Activated T-cell treated with anti-CD3 and anti-CD28 coated beads, Interleukin-2, amount 50 U/mL, for 72 hours (primary cell): ENCODE results near the gene ATXN1. TPM values are rescaled to one million over a fixed set of nuclear protein-coding genes. Genes with fewer than 3 reads are reported as not detected.
"Not testable (repeated sequence)": the region's sequence is repeated elsewhere in the genome, so short reads cannot be mapped to it uniquely, and the experiment has no call there.

Experiments used
- ATAC-seq, 2 donors: fragments of 150-1000 bp; cut with Tn5 transposase; replicated peaks in 1 of 2; 2 replicates each; pipeline ENCODE4 v1.10.0; 2021; ENCODE audit warnings: moderate library complexity in 2 of 2, mild to moderate bottlenecking in 1 of 2
- DNase-seq, 2 donors: peaks; one replicate each; pipeline ENCODE4 v3.0.0; 2021 to 2022; ENCODE audit warnings: mixed read lengths in 1 of 2
- H3K27ac Mint-ChIP-seq: one replicate; pipeline ENCODE4 v1.8.0; 2022; ENCODE audit warnings: mild to moderate bottlenecking, moderate library complexity, mixed read lengths
- H3K27me3 Mint-ChIP-seq: one replicate; pipeline ENCODE4 v1.8.0; 2022; ENCODE audit warnings: low read depth, mixed read lengths
- H3K36me3 Mint-ChIP-seq, 2 donors: one replicate each; pipeline ENCODE4 v1.8.0; 2022; ENCODE audit warnings: mixed read lengths in 2 of 2, mild to moderate bottlenecking in 1 of 2; ENCODE audit not compliant: insufficient read depth in 2 of 2
- H3K4me1 Mint-ChIP-seq: one replicate; pipeline ENCODE4 v1.8.0; 2022; ENCODE audit warnings: low read depth, mixed read lengths
- H3K4me3 Mint-ChIP-seq, 2 donors: one replicate each; pipeline ENCODE4 v1.8.0; 2022; ENCODE audit warnings: mild to moderate bottlenecking in 2 of 2, mixed read lengths in 2 of 2, moderate library complexity in 2 of 2
- H3K9me3 Mint-ChIP-seq, 2 donors: one replicate each; pipeline ENCODE4 v1.8.0; 2022; ENCODE audit warnings: mixed read lengths in 2 of 2
- total RNA-seq, 2 donors: library from RNA; stranded (reverse); gene quantifications; one replicate each; pipeline ENCODE4 v1.2.3, GENCODE V29; 2022

Gene ATXN1
- total RNA-seq, 2 donors from 2014 or later = 46.5 to 65.1 TPM

DNA sequence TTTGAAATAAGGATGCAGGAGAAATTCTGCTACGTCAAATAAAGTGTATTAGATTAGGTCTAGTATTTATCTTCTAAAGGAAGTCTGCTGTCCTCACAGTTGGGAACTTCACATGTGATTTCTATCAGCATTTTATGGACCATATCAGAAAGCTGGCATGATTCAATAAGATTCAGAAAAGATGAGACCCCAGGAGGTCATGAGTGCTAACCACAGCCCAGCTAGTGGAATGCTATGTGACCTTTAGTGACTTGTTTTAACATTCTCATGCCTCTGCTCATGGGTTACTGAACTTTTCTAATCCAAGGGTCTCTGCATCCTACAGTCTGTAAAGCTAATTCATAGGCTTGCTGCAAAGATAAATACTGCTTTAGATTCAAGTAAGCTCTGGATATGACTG lies 372.8 kb downstream of the ATXN1 start:
- no peak overlapping the region for H3K4me3 Mint-ChIP-seq
- H3K27ac Mint-ChIP-seq = no peak overlapping the region
- H3K36me3 Mint-ChIP-seq = peaks cover 0 to 4% of the 10 kb centered on the region in 2 donors
- peaks cover 19% of the 10 kb centered on the region for H3K4me1 Mint-ChIP-seq
- DNase-seq (no peak), ATAC-seq (no peak)
- no peaks in the 10 kb centered on the region for H3K9me3 Mint-ChIP-seq
- H3K27me3 Mint-ChIP-seq = no peaks in the 10 kb centered on the region

DNA sequence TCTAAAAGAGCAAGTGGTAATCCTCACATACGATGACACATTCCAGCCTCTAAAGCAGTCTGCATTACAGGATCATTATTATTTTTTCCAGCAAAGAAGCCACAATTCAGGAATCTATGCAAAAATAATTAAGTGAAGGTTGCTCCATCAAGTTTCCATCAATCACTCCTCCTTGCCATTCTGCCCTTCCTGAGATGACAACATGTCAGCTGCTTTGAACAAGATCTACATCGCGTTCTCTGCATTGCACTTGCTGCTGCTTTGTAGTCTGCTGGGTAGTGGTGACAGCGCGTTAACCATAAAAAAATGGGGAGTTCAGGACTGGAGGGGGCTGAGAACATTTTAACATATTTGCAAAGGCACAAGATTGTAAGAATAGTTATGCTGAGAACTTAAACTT lies 375.2 kb downstream of the ATXN1 start:
- H3K27me3 Mint-ChIP-seq = no peaks in the 10 kb centered on the region
- no peak overlapping the region for H3K4me3 Mint-ChIP-seq
- H3K9me3 Mint-ChIP-seq = no peaks in the 10 kb centered on the region
- no peak overlapping the region for H3K27ac Mint-ChIP-seq
- H3K36me3 Mint-ChIP-seq = peaks cover 0 to 4% of the 10 kb centered on the region in 2 donors
- no peak for DNase-seq
- ATAC-seq = no peak
- peaks cover 5% of the 10 kb centered on the region for H3K4me1 Mint-ChIP-seq

DNA sequence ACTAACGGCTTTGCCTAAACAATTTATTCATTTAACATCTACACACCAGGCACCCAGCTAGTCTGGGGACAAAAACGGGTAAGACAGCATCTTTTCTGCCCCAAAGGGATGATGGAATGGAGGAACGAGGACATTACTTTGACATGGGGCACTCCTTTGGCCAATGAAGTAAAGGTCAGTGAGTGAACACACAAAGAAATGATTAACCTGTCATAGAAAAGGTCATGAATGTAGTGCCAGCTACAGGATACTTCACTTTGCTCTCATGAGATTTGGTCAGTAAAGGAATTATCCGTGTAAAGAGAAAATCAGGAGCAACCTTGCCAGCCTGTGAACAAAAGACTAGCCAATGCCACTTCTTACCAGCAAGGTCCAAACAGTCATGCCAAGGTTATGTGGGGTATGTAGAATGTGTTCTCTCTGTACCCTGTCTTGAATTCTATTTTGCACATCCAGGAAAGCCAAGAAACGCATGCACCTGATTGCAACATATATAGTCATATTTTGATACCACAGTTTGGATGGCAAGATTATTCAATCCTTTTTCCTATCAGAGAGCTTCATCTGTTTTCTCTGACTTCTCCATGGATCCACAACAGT lies 377.6 kb downstream of the ATXN1 start:
- H3K4me1 Mint-ChIP-seq = peaks cover 5% of the 10 kb centered on the region
- DNase-seq = no peak
- no peak overlapping the region for H3K4me3 Mint-ChIP-seq
- H3K9me3 Mint-ChIP-seq = no peaks in the 10 kb centered on the region
- H3K27me3 Mint-ChIP-seq = no peaks in the 10 kb centered on the region
- ATAC-seq = no peak
- no peak overlapping the region for H3K27ac Mint-ChIP-seq
- peaks cover 0 to 3% of the 10 kb centered on the region in 2 donors for H3K36me3 Mint-ChIP-seq

DNA sequence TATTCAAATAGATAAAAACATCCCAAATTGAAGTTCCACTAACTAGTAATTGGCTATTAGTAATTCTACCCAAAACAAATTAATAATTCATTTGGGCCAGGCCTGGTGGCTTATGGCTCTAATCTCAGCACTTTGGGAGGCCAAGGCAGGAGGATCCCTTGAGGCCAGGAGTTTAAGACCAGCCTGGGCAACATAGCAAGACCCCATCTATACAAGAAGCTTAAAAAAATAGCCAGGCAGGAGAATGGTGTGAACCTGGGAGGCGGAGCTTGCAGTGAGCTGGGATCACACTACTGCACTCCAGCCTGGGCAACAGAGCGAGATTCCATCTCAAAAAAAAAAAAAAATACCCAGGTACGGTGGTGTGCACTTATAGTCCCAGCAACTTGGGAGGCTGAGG lies 379.3 kb downstream of the ATXN1 start:
- not testable (repeated sequence) for H3K27ac Mint-ChIP-seq, DNase-seq, ATAC-seq, H3K9me3 Mint-ChIP-seq, H3K36me3 Mint-ChIP-seq, H3K4me1 Mint-ChIP-seq, H3K27me3 Mint-ChIP-seq, H3K4me3 Mint-ChIP-seq

DNA sequence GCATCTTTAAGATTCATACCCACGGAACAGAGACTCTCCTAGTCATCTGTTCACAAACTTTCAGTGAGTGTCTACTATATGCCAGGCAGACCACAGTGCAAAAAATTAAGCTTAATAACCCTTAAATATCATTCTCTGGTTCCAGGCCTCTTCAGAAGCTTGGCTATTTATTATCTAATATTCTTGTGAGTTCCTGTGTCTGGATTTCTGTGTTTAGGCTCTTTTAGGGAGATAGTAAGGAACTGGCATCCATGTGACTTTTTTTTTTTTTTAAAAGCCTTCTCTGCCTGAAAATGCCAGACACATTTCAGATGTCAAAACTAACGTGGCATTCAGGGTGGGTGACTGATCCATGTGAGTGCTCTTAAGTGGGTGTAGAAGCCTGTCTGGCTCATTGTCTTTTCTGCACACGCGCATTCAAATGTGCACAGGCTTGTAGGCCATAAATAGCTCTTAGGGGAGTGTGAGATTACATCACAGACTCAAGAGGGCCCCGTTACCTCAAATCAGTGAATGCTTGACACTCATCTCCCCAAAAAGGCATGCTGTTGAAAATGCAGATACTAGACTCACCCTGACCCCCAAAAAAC lies 380.9 kb downstream of the ATXN1 start:
- Mint-ChIP-seq H3K36me3 (peaks cover 0 to 3% of the 10 kb centered on the region in 2 donors), H3K27me3 (no peaks in the 10 kb centered on the region), H3K4me1 (no peaks in the 10 kb centered on the region), H3K9me3 (no peaks in the 10 kb centered on the region), H3K4me3 (no peak overlapping the region), H3K27ac (no peak overlapping the region)
- ATAC-seq (no peak), DNase-seq (no peak)

DNA sequence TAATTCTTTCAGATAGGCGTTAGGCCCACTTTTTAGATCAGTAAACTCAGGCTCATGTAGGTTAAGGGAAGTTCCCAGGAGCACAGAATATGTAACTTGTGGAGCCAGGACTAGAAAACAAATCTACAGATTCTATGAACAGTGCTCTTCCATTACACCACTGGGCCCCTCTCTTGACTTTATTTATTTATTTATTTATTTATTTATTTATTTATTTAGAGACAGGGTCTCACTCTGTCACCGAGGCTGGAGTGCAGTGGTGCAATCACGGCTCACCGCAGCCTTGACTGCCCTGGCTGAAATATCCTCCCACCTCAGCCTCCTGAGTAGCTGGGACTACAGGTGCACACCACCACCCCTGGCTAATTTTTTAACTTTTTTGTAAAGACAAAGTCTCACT lies 382.9 kb downstream of the ATXN1 start:
- not testable (repeated sequence) for ATAC-seq, H3K27me3 Mint-ChIP-seq, DNase-seq, H3K9me3 Mint-ChIP-seq, H3K4me3 Mint-ChIP-seq, H3K27ac Mint-ChIP-seq, H3K4me1 Mint-ChIP-seq, H3K36me3 Mint-ChIP-seq

DNA sequence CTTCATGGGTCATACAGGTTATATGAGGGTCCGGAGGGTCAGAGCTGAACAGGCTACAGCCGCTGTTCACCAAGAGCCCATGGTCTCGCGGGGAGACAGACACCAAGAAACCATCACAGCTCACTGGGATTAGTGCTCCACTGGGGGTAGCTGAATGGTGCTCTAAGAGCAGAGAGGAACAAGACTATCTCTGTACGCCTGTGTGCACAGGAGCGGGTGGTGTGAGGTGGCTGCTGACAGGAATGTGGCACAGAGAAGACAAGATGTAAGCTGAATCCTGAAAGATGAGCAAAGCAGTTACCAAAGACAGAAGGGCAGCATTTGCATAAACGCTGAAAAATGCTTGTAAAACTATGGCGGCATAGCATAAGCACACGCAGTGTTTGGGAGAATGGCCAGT lies 383.8 kb downstream of the ATXN1 start:
- no peaks in the 10 kb centered on the region for H3K9me3 Mint-ChIP-seq
- peaks cover 7% of the 10 kb centered on the region for H3K4me1 Mint-ChIP-seq
- ATAC-seq (no peak), DNase-seq (no peak)
- no peak overlapping the region for H3K4me3 Mint-ChIP-seq
- no peak overlapping the region for H3K27ac Mint-ChIP-seq
- H3K36me3 Mint-ChIP-seq = peaks cover 0 to 3% of the 10 kb centered on the region in 2 donors
- no peaks in the 10 kb centered on the region for H3K27me3 Mint-ChIP-seq

DNA sequence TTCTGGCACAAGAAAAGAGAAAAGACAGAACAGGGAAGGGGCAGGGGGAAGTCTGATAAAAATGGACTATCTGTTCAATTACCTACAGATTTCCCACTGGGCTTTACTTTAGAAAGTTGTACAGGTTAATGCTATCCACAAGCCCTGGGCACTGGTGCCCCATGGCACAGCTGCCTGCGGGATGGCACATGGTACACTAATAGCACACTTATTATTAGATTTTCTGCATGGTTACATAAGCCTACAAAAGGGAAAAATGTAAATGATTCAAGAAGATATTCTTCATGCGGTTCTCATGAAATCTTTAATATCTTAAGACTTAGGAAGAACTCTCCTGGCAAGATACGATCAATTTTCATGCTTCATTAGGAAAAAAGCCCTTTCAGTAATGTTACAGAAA lies 385.4 kb downstream of the ATXN1 start:
- ATAC-seq (no peak), DNase-seq (no peak)
- no peak overlapping the region for H3K4me3 Mint-ChIP-seq
- no peak overlapping the region for H3K27ac Mint-ChIP-seq
- H3K36me3 Mint-ChIP-seq = peaks cover 0 to 3% of the 10 kb centered on the region in 2 donors
- no peaks in the 10 kb centered on the region for H3K9me3 Mint-ChIP-seq
- no peaks in the 10 kb centered on the region for H3K27me3 Mint-ChIP-seq
- peaks cover 7% of the 10 kb centered on the region for H3K4me1 Mint-ChIP-seq

DNA sequence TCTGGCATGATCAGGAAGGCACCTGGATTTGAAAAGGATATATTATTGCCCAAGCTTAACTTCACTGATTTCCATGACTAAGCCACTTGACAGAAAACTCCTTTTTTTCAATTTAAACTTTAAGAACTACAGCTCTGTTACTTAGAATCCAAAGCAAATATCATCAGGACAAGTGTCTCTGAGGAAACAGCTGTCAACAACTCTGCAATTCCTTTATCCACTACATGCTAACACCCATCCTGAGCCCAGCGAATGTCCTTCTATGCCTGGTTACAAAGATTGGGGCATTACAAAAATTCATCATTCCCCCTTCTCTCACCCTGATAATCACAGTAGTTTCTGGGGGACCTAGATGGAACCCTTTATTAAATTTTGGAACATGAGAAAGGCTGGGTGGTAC lies 386.1 kb downstream of the ATXN1 start:
- peaks cover 0 to 3% of the 10 kb centered on the region in 2 donors for H3K36me3 Mint-ChIP-seq
- no peak for DNase-seq
- H3K27ac Mint-ChIP-seq = no peak overlapping the region
- no peak for ATAC-seq
- H3K4me1 Mint-ChIP-seq = peaks cover 7% of the 10 kb centered on the region
- H3K27me3 Mint-ChIP-seq = no peaks in the 10 kb centered on the region
- no peak overlapping the region for H3K4me3 Mint-ChIP-seq
- H3K9me3 Mint-ChIP-seq = no peaks in the 10 kb centered on the region

DNA sequence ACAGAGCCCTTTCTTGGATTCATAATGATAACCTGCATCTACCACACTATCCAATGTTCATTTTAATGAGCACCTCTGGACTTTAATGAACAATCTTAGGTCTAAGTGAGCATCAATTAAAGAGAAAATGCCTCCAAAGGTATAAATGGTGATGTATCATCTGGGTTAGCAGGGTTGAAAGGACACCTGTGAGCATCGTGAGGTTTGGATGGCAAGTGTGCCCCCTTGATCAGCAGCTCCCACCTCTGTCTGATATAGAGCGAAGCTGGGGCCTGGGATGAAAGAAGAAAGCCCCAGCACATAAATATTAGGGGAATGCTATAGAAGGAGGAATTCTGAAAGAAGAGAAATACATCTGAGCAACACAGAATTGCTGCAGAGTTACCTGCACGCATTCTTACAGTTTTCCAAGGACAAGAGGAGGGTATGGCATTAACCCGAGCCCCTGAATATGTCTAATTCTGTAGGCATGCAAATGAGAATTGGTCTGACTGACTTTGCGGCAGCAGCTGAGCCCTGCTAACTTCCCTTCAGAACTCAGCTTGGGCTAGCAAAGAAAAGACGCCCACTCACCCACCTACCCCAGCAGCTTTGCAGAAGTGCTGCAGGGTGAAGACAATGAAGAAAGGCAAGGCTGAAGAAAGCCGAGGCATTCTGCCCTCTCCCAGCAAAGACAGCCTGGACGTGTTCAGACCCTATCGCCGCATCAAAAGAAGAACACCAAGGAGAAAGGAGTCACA lies 386.6 kb downstream of the ATXN1 start:
- ATAC-seq = no peak
- H3K4me1 Mint-ChIP-seq = peaks cover 7% of the 10 kb centered on the region
- DNase-seq = no peak
- no peak overlapping the region for H3K4me3 Mint-ChIP-seq
- no peaks in the 10 kb centered on the region for H3K27me3 Mint-ChIP-seq
- no peak overlapping the region for H3K27ac Mint-ChIP-seq
- no peaks in the 10 kb centered on the region for H3K9me3 Mint-ChIP-seq
- peaks cover 0 to 3% of the 10 kb centered on the region in 2 donors for H3K36me3 Mint-ChIP-seq

DNA sequence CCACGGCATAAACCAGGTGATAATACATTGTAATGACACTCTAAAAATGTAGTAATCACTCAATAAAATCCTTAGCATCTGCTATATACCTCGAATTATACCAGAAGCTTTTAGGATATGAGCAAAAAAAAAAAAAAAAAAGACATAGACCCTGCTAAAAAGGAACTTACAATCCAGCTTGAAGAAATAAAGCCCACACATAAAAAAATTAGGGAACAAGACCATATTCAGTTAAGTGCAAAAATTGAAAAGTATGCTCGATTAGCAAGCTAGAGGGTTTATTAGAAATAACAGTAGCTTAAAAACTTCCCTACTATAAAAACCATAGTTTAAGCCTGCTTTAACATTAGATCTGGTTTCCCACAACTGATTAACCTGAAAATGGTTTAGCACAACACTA lies 387.2 kb downstream of the ATXN1 start:
- no peaks in the 10 kb centered on the region for H3K9me3 Mint-ChIP-seq
- peaks cover 7% of the 10 kb centered on the region for H3K4me1 Mint-ChIP-seq
- H3K27ac Mint-ChIP-seq = no peak overlapping the region
- DNase-seq (no peak), ATAC-seq (no peak)
- peaks cover 0 to 3% of the 10 kb centered on the region in 2 donors for H3K36me3 Mint-ChIP-seq
- no peaks in the 10 kb centered on the region for H3K27me3 Mint-ChIP-seq
- H3K4me3 Mint-ChIP-seq = no peak overlapping the region

DNA sequence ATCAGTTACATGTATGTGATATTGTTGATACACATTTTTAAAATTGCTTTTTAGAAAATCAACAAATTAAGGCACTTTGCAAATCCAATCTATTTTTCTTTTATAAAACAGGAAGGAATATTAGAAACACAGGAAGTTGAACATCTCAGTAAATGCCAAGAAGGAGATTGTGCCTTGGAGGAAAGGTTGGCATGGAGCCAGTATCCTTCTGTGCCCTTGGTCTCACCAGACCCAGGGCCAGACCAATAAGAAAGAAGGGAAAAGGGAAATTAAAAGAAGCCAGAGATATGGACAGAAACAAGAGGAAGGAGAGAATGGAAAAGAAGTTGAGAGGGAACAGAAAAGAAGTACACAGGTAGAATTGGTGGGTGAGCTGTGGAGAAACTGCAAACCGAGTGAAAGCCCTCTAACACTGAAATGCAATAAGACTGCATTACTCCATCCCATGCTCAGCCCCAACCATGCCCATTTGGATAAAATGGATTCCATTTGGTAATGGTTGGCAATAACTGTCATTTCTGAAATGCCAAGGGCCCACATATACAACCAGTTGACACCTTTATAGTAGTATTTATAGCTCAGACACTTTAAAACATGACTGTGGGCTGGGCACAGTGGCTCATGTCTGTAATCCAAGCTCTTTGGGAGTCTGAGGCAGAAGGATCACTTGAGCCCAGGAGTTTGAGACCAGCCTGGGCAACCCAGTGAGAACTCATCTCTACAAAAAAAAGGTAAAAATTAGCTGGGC lies 389.1 kb downstream of the ATXN1 start:
- Mint-ChIP-seq H3K27ac (no peak overlapping the region), H3K4me3 (no peak overlapping the region), H3K9me3 (no peaks in the 10 kb centered on the region), H3K36me3 (peaks cover 0 to 3% of the 10 kb centered on the region in 2 donors), H3K27me3 (no peaks in the 10 kb centered on the region), H3K4me1 (peaks cover 7% of the 10 kb centered on the region)
- DNase-seq (no peak), ATAC-seq (no peak)

DNA sequence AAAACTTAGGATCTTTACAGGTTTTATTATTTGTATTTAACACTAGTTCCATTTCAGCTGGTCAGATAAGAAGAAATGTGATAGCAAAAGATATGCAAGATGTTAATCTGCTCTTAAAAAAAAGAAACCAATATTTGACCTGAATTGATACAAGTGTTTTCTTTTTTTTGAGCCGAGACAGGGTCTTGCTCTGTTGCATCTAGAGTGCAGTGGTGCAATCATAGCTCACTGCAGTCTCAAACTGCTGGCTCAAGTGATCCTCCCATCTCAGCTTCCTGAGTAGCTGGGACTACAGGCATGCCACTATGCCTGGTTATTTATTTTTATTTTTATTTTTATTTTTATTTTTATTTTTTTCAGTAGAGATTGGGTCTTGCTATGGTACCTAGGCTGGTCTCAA lies 389.9 kb downstream of the ATXN1 start:
- no peak overlapping the region for H3K4me3 Mint-ChIP-seq
- no peaks in the 10 kb centered on the region for H3K27me3 Mint-ChIP-seq
- peaks cover 7% of the 10 kb centered on the region for H3K4me1 Mint-ChIP-seq
- no peak overlapping the region for H3K27ac Mint-ChIP-seq
- no peaks in the 10 kb centered on the region for H3K9me3 Mint-ChIP-seq
- no peak for DNase-seq
- H3K36me3 Mint-ChIP-seq = peaks cover 0 to 3% of the 10 kb centered on the region in 2 donors
- no peak for ATAC-seq
